ENCODE measurements around the gene IVNS1ABP. TPM values are rescaled to one million over a fixed set of nuclear protein-coding genes. Genes with fewer than 3 reads are reported as not detected.

The IVNS1ABP gene
- total and polyA plus RNA-seq, 4 donors = 14.2 to 83.4 (median 34.0) TPM

GRCh38 chr1:185337246-185337645 lies 20.2 kb upstream of the IVNS1ABP start:
- H3K27me3 ChIP-seq (ENCODE audit: control insufficient read depth in 4 of 4, insufficient read depth in 4 of 4, low read length in 3 of 4) = no peaks in the 10 kb centered on the region
- no peak for DNase-seq (ENCODE audit: low spot score)
- H3K27ac ChIP-seq (ENCODE audit: low read depth in 1 of 2, low read length in 2 of 2) = no peak overlapping the region
- H3K9me3 ChIP-seq (ENCODE audit: control insufficient read depth in 4 of 4, low read length in 3 of 4) = no peaks in the 10 kb centered on the region
- H3K9ac ChIP-seq (ENCODE audit: low read depth in 1 of 2, low read length in 2 of 2) = no peak overlapping the region
- no peak overlapping the region for H3K4me3 ChIP-seq (ENCODE audit: low read depth in 1 of 3, low read length in 3 of 3)
- WGBS = 89% methylated on average over 4 of the region's 4 CpGs
- H3K4me1 ChIP-seq (ENCODE audit: control insufficient read depth in 4 of 4, insufficient read depth in 4 of 4, low read length in 3 of 4) = no peaks in the 10 kb centered on the region
- TF ChIP-seq SP1 (IDR thresholded peaks at IDR 0.05) = no peak
- TF ChIP-seq NR2F2 (IDR thresholded peaks at IDR 0.05) = no peak
- no peak for TF ChIP-seq GABPA (IDR thresholded peaks at IDR 0.05 in 1 of 2, conservative IDR thresholded peaks at IDR 0.05 in 1 of 2)
- no peaks in the 10 kb centered on the region for H3K36me3 ChIP-seq (ENCODE audit: control insufficient read depth in 4 of 4, insufficient read depth in 3 of 4, low read depth in 1 of 4, low read length in 3 of 4)

GRCh38 chr1:185334182-185334581 lies 17.1 kb upstream of the IVNS1ABP start:
- Histone ChIP-seq H3K4me1 (ENCODE audit: control insufficient read depth in 4 of 4, insufficient read depth in 4 of 4, low read length in 3 of 4) (no peaks in the 10 kb centered on the region), H3K9me3 (ENCODE audit: control insufficient read depth in 4 of 4, low read length in 3 of 4) (no peaks in the 10 kb centered on the region), H3K9ac (ENCODE audit: low read depth in 1 of 2, low read length in 2 of 2) (no peak overlapping the region), H3K27me3 (ENCODE audit: control insufficient read depth in 4 of 4, insufficient read depth in 4 of 4, low read length in 3 of 4) (no peaks in the 10 kb centered on the region), H3K36me3 (ENCODE audit: control insufficient read depth in 4 of 4, insufficient read depth in 3 of 4, low read depth in 1 of 4, low read length in 3 of 4) (no peaks in the 10 kb centered on the region), H3K4me3 (ENCODE audit: low read depth in 1 of 3, low read length in 3 of 3) (no peak overlapping the region), H3K27ac (ENCODE audit: low read depth in 1 of 2, low read length in 2 of 2) (no peak overlapping the region)
- WGBS = 76% methylated on average over 4 of the region's 4 CpGs
- no peak for DNase-seq (ENCODE audit: low spot score)
- TF ChIP-seq HNF4G (IDR thresholded peaks at IDR 0.05) = no peak
- TF ChIP-seq TAF1 (conservative IDR thresholded peaks at IDR 0.05) = no peak
- no peak for TF ChIP-seq CTCF (IDR thresholded peaks at IDR 0.05; ENCODE audit: low read depth, low read length, missing input control)
- TF ChIP-seq RAD21 (IDR thresholded peaks at IDR 0.05) = no peak
- no peak for TF ChIP-seq YY1 (IDR thresholded peaks at IDR 0.05)
- no peak for TF ChIP-seq MAX (IDR thresholded peaks at IDR 0.05)
- TF ChIP-seq FOXA2 (IDR thresholded peaks at IDR 0.05) = no peak
- TF ChIP-seq JUND (IDR thresholded peaks at IDR 0.05) = no peak
- TF ChIP-seq REST (IDR thresholded peaks at IDR 0.05) = no peak
- TF ChIP-seq ATF3 (IDR thresholded peaks at IDR 0.05) = no peak
- no peak for TF ChIP-seq NR2F2 (IDR thresholded peaks at IDR 0.05)
- TF ChIP-seq GABPA (IDR thresholded peaks at IDR 0.05 in 1 of 2, conservative IDR thresholded peaks at IDR 0.05 in 1 of 2) = no peak

GRCh38 chr1:185328255-185328654 lies 11.2 kb upstream of the IVNS1ABP start:
- no peaks in the 10 kb centered on the region for H3K9me3 ChIP-seq (ENCODE audit: control insufficient read depth in 4 of 4, low read length in 3 of 4)
- 91% methylated on average over 4 of the region's 4 CpGs for WGBS
- H3K27me3 ChIP-seq (ENCODE audit: control insufficient read depth in 4 of 4, insufficient read depth in 4 of 4, low read length in 3 of 4) = no peaks in the 10 kb centered on the region
- H3K4me1 ChIP-seq (ENCODE audit: control insufficient read depth in 4 of 4, insufficient read depth in 4 of 4, low read length in 3 of 4) = no peaks in the 10 kb centered on the region
- no peak overlapping the region for H3K27ac ChIP-seq (ENCODE audit: low read depth in 1 of 2, low read length in 2 of 2)
- TF ChIP-seq JUND (IDR thresholded peaks at IDR 0.05) = no peak
- TF ChIP-seq FOXA2 (IDR thresholded peaks at IDR 0.05) = no peak
- TF ChIP-seq NR2F2 (IDR thresholded peaks at IDR 0.05) = no peak
- H3K36me3 ChIP-seq (ENCODE audit: control insufficient read depth in 4 of 4, insufficient read depth in 3 of 4, low read depth in 1 of 4, low read length in 3 of 4) = no peaks in the 10 kb centered on the region
- H3K4me3 ChIP-seq (ENCODE audit: low read depth in 1 of 3, low read length in 3 of 3) = no peak overlapping the region
- no peak for DNase-seq (ENCODE audit: low spot score)
- no peak overlapping the region for H3K9ac ChIP-seq (ENCODE audit: low read depth in 1 of 2, low read length in 2 of 2)
